ENCODE data around the gene CHMP2A.

CHMP2A gene

GRCh38 chr19:58518256-58519086, 36.4 kb downstream of the CHMP2A start:
- peak overlapping the region; percentile 100 for H3K4me2 ChIP-seq (ENCODE audit: low read length)
- peaks cover 20% of the 10 kb centered on the region for H3K36me3 ChIP-seq (ENCODE audit: insufficient read depth, low read length)
- H3K4me3 ChIP-seq (ENCODE audit: low read length) = peak overlapping the region; percentile 88
- H3K9ac ChIP-seq (ENCODE audit: low read depth, low read length) = peak overlapping the region; percentile 100
- no peaks in the 10 kb centered on the region for H3K27me3 ChIP-seq (ENCODE audit: control insufficient read depth, insufficient read depth, low read length)
- H3K4me1 ChIP-seq (ENCODE audit: control insufficient read depth, insufficient read depth, low read length) = peaks cover 12% of the 10 kb centered on the region
- H3K9me3 ChIP-seq (replicated peaks; ENCODE audit: low read length) = no peaks in the 10 kb centered on the region

- no peaks in the 10 kb centered on the region for H3K9me3 ChIP-seq (replicated peaks; ENCODE audit: low read length)
- no peak overlapping the region for H3K4me3 ChIP-seq (ENCODE audit: low read length)
- peaks cover 12% of the 10 kb centered on the region for H3K4me1 ChIP-seq (ENCODE audit: control insufficient read depth, insufficient read depth, low read length)
- no peaks in the 10 kb centered on the region for H3K27me3 ChIP-seq (ENCODE audit: control insufficient read depth, insufficient read depth, low read length)
- H3K4me2 ChIP-seq (ENCODE audit: low read length) = peak overlapping the region; percentile 100
- no peak overlapping the region for H3K9ac ChIP-seq (ENCODE audit: low read depth, low read length)
- peaks cover 26% of the 10 kb centered on the region for H3K36me3 ChIP-seq (ENCODE audit: insufficient read depth, low read length)
Observed at GRCh38 chr19:58516964-58517833, 37.7 kb downstream of the CHMP2A start.

- H3K4me1 ChIP-seq (ENCODE audit: control insufficient read depth, insufficient read depth, low read length) = peaks cover 12% of the 10 kb centered on the region
- no peak overlapping the region for H3K9ac ChIP-seq (ENCODE audit: low read depth, low read length)
- H3K4me2 ChIP-seq (ENCODE audit: low read length) = no peak overlapping the region
- no peaks in the 10 kb centered on the region for H3K27me3 ChIP-seq (ENCODE audit: control insufficient read depth, insufficient read depth, low read length)
- H3K4me3 ChIP-seq (ENCODE audit: low read length) = no peak overlapping the region
- no peaks in the 10 kb centered on the region for H3K9me3 ChIP-seq (replicated peaks; ENCODE audit: low read length)
- H3K36me3 ChIP-seq (ENCODE audit: insufficient read depth, low read length) = peaks cover 26% of the 10 kb centered on the region
Observed at GRCh38 chr19:58516246-58516836, 38.6 kb downstream of the CHMP2A start.

- Histone ChIP-seq H3K9ac (ENCODE audit: low read depth, low read length) (no peak overlapping the region), H3K9me3 (replicated peaks; ENCODE audit: low read length) (no peaks in the 10 kb centered on the region), H3K27me3 (ENCODE audit: control insufficient read depth, insufficient read depth, low read length) (no peaks in the 10 kb centered on the region), H3K36me3 (ENCODE audit: insufficient read depth, low read length) (peaks cover 26% of the 10 kb centered on the region), H3K4me2 (ENCODE audit: low read length) (no peak overlapping the region), H3K4me1 (ENCODE audit: control insufficient read depth, insufficient read depth, low read length) (peaks cover 12% of the 10 kb centered on the region), H3K4me3 (ENCODE audit: low read length) (no peak overlapping the region)
Observed at GRCh38 chr19:58515259-58515658, 39.6 kb downstream of the CHMP2A start.

- Histone ChIP-seq H3K4me1 (ENCODE audit: control insufficient read depth, insufficient read depth, low read length) (peaks cover 12% of the 10 kb centered on the region), H3K4me2 (ENCODE audit: low read length) (peak overlapping the region; percentile 28), H3K27me3 (ENCODE audit: control insufficient read depth, insufficient read depth, low read length) (no peaks in the 10 kb centered on the region), H3K36me3 (ENCODE audit: insufficient read depth, low read length) (peaks cover 26% of the 10 kb centered on the region), H3K9me3 (replicated peaks; ENCODE audit: low read length) (no peaks in the 10 kb centered on the region), H3K4me3 (ENCODE audit: low read length) (no peak overlapping the region), H3K9ac (ENCODE audit: low read depth, low read length) (no peak overlapping the region)
Observed at GRCh38 chr19:58514564-58515022, 40.3 kb downstream of the CHMP2A start.

- peaks cover 26% of the 10 kb centered on the region for H3K36me3 ChIP-seq (ENCODE audit: insufficient read depth, low read length)
- no peak overlapping the region for H3K4me3 ChIP-seq (ENCODE audit: low read length)
- no peaks in the 10 kb centered on the region for H3K27me3 ChIP-seq (ENCODE audit: control insufficient read depth, insufficient read depth, low read length)
- H3K4me2 ChIP-seq (ENCODE audit: low read length) = peak overlapping the region; percentile 28
- H3K4me1 ChIP-seq (ENCODE audit: control insufficient read depth, insufficient read depth, low read length) = peaks cover 12% of the 10 kb centered on the region
- H3K9me3 ChIP-seq (replicated peaks; ENCODE audit: low read length) = no peaks in the 10 kb centered on the region
- H3K9ac ChIP-seq (ENCODE audit: low read depth, low read length) = no peak overlapping the region
Observed at GRCh38 chr19:58513694-58514563, 41.0 kb downstream of the CHMP2A start.

GRCh38 chr19:58513213-58513693, 41.7 kb downstream of the CHMP2A start:
- Histone ChIP-seq H3K4me2 (ENCODE audit: low read length) (no peak overlapping the region), H3K4me3 (ENCODE audit: low read length) (no peak overlapping the region), H3K9me3 (replicated peaks; ENCODE audit: low read length) (no peaks in the 10 kb centered on the region), H3K27me3 (ENCODE audit: control insufficient read depth, insufficient read depth, low read length) (no peaks in the 10 kb centered on the region), H3K36me3 (ENCODE audit: insufficient read depth, low read length) (peaks cover 26% of the 10 kb centered on the region), H3K4me1 (ENCODE audit: control insufficient read depth, insufficient read depth, low read length) (peaks cover 10% of the 10 kb centered on the region), H3K9ac (ENCODE audit: low read depth, low read length) (no peak overlapping the region)

GRCh38 chr19:58511353-58512208, 43.3 kb downstream of the CHMP2A start, which contains the start of gene SLC27A5:
Gene SLC27A5, minus strand, starts transcription at chr19:58511992. Its CDS starts 37 bp downstream, at chr19:58511955.
- Histone ChIP-seq H3K4me3 (ENCODE audit: low read length) (no peak within 1 kb of the TSS), H3K9ac (ENCODE audit: low read depth, low read length) (no peak within 1 kb of the TSS), H3K4me1 (ENCODE audit: control insufficient read depth, insufficient read depth, low read length) (no peaks in the 10 kb centered on the region), H3K9me3 (replicated peaks; ENCODE audit: low read length) (no peaks in the 10 kb centered on the region), H3K27me3 (ENCODE audit: control insufficient read depth, insufficient read depth, low read length) (no peaks in the 10 kb centered on the region), H3K36me3 (ENCODE audit: insufficient read depth, low read length) (peaks cover 18% of the 10 kb centered on the region), H3K4me2 (ENCODE audit: low read length) (no peak within 1 kb of the TSS)

GRCh38 chr19:58510084-58510862, 44.6 kb downstream of the CHMP2A start:
- H3K4me2 ChIP-seq (ENCODE audit: low read length) = no peak overlapping the region
- H3K27me3 ChIP-seq (ENCODE audit: control insufficient read depth, insufficient read depth, low read length) = no peaks in the 10 kb centered on the region
- no peaks in the 10 kb centered on the region for H3K9me3 ChIP-seq (replicated peaks; ENCODE audit: low read length)
- H3K4me1 ChIP-seq (ENCODE audit: control insufficient read depth, insufficient read depth, low read length) = no peaks in the 10 kb centered on the region
- H3K9ac ChIP-seq (ENCODE audit: low read depth, low read length) = no peak overlapping the region
- no peak overlapping the region for H3K4me3 ChIP-seq (ENCODE audit: low read length)
- H3K36me3 ChIP-seq (ENCODE audit: insufficient read depth, low read length) = peaks cover 7% of the 10 kb centered on the region

All from skeletal muscle satellite cell (primary cell).